HepG2 (cell line): ENCODE measurements around the gene MTREX. TPM values are rescaled to one million over a fixed set of nuclear protein-coding genes. Genes with fewer than 3 reads are reported as not detected.

ENCODE experiments used
- CBX2 ChIP-seq, 2 experiments: fragments of 200-600 bp in 1 of 2; sonication (generic); formaldehyde crosslinking in 1 of 2; IDR thresholded peaks; 2 replicates each; pipeline versions ENCODE4 v1.7.0 to v1.8.1; 2018 to 2022; ENCODE audit warnings: low read depth in 2 of 2, low read length in 1 of 2, mild to moderate bottlenecking in 1 of 2, missing genetic modification reagents in 1 of 2
- DMAP1 ChIP-seq: IDR thresholded peaks from 2 replicates; pipeline ENCODE4 v1.6.1; 2016
- GLI4 ChIP-seq: sonication (generic); formaldehyde crosslinking; IDR thresholded peaks from 2 replicates; pipeline ENCODE4 v1.5.1; 2020; ENCODE audit warnings: missing genetic modification reagents, mild to moderate bottlenecking, moderate library complexity, borderline replicate concordance
- KLF16 ChIP-seq, 2 experiments: sonication (generic) in 1 of 2; formaldehyde crosslinking in 1 of 2; IDR thresholded peaks; 2 replicates each; pipeline versions ENCODE4 v1.6.1 to v1.8.0; 2016 to 2023; ENCODE audit warnings: missing genetic modification reagents in 2 of 2, missing compliant biosample characterization in 1 of 2
- LBX2 ChIP-seq: sonication (generic); formaldehyde crosslinking; IDR thresholded peaks from 2 replicates; pipeline ENCODE4 v1.5.0; 2020; ENCODE audit warnings: missing genetic modification reagents, mild to moderate bottlenecking, borderline replicate concordance
- MED8 ChIP-seq: sonication (generic); formaldehyde crosslinking; IDR thresholded peaks from 2 replicates; pipeline ENCODE4 v1.8.1; 2023; ENCODE audit warnings: mild to moderate bottlenecking, missing genetic modification reagents; ENCODE audit not compliant: insufficient replicate concordance
- NFATC3 ChIP-seq: sonication (generic); formaldehyde crosslinking; IDR thresholded peaks from 2 replicates; pipeline ENCODE4 v1.5.1; 2020; ENCODE audit warnings: mild to moderate bottlenecking, missing genetic modification reagents
- NR1H2 ChIP-seq: sonication (generic); formaldehyde crosslinking; IDR thresholded peaks from 2 replicates; pipeline ENCODE4 v1.8.1; 2022; ENCODE audit warnings: low read depth, missing genetic modification reagents, borderline replicate concordance
- YY1 ChIP-seq: IDR thresholded peaks from 2 replicates; pipeline ENCODE4 v1.6.1; 2011; ENCODE audit warnings: low read length, low read depth, moderate library complexity, mild to moderate bottlenecking; ENCODE audit not compliant: insufficient read depth, insufficient replicate concordance
- ZBTB25 ChIP-seq: IDR thresholded peaks from 2 replicates; pipeline ENCODE4 v1.6.1; 2018; ENCODE audit warnings: missing genetic modification reagents
- ZFYVE20 ChIP-seq: sonication (generic); formaldehyde crosslinking; IDR thresholded peaks from 2 replicates; pipeline ENCODE4 v1.8.0; 2023; ENCODE audit warnings: low read depth, mild to moderate bottlenecking, moderate library complexity, missing genetic modification reagents, borderline replicate concordance
- ZNF326 ChIP-seq: sonication (generic); formaldehyde crosslinking; IDR thresholded peaks from 2 replicates; pipeline ENCODE4 v1.4.0; 2020; ENCODE audit warnings: missing genetic modification reagents, borderline replicate concordance
- ZNF792 ChIP-seq: IDR thresholded peaks from 2 replicates; pipeline ENCODE4 v1.6.1; 2016
- ZSCAN9 ChIP-seq: IDR thresholded peaks from 2 replicates; pipeline ENCODE4 v1.6.1; 2016; ENCODE audit warnings: borderline replicate concordance
- polyA plus RNA-seq, 8 experiments: library from polyadenylated mRNA; depleted of rRNA in 3 of 8; stranded (reverse) in 7 of 8; unstranded in 1 of 8; fragments of >200 nt; fragmentation: Illumina TruSeq in 4 of 8; extraction: Trizol in 4 of 8; gene quantifications; 2 replicates each; pipeline versions ENCODE4 v1.2.1 to v1.2.3, GENCODE V29; 2011 to 2016; ENCODE audit warnings: low read depth in 4 of 8, missing spikeins in 1 of 8, mixed read lengths in 1 of 8; ENCODE audit not compliant: insufficient read depth in 1 of 8
- total RNA-seq, 5 experiments: library from RNA; depleted of rRNA; stranded (reverse); fragments of >200 nt; fragmentation: Illumina TruSeq; extraction: Trizol; gene quantifications; 2 replicates each; pipeline ENCODE4 v1.2.3, GENCODE V29; 2016; ENCODE audit warnings: low read depth in 1 of 5
- TF ChIP-seq, protein P1 (sequence below): sonication (generic); formaldehyde crosslinking; IDR thresholded peaks from 2 replicates; pipeline ENCODE4 v1.4.0; 2020; ENCODE audit warnings: missing genetic modification reagents, mild to moderate bottlenecking, borderline replicate concordance
- TF ChIP-seq, protein P2 (sequence below): sonication (generic); formaldehyde crosslinking; IDR thresholded peaks from 2 replicates; pipeline ENCODE4 v1.4.0; 2020; ENCODE audit warnings: mild to moderate bottlenecking, missing genetic modification reagents, borderline replicate concordance

Gene MTREX
- total and polyA plus RNA-seq, 2 of the 13 experiments (the other 11 are each of a cell fraction or from before 2014, with no cell fraction given) = 16.4 to 91.5 TPM

- TF ChIP-seq ZBTB25 (CRISPR knock-in tag) = 0 out of 2 replicates have a peak, but pooled peaks have one; percentile 43
- 0 out of 2 replicates have a peak, but pooled peaks have one; percentile 71 for TF ChIP-seq ZSCAN9 (CRISPR knock-in tag)
- TF ChIP-seq NR1H2 (CRISPR knock-in tag) = no peak
- 0 out of 2 replicates have a peak, but pooled peaks have one; percentile 76 for TF ChIP-seq DMAP1 (CRISPR knock-in tag)
- TF ChIP-seq LBX2 (CRISPR knock-in tag) = no peak
- TF ChIP-seq ZNF326 = no peak
- TF ChIP-seq CBX2 (IDR thresholded peaks at IDR 0.05; ENCODE audit: low read depth, low read length) = no peak
- TF ChIP-seq CBX2 (CRISPR knock-in tag; IDR thresholded peaks at IDR 0.05; ENCODE audit: low read depth) = no peak
- TF ChIP-seq, protein P1, sequence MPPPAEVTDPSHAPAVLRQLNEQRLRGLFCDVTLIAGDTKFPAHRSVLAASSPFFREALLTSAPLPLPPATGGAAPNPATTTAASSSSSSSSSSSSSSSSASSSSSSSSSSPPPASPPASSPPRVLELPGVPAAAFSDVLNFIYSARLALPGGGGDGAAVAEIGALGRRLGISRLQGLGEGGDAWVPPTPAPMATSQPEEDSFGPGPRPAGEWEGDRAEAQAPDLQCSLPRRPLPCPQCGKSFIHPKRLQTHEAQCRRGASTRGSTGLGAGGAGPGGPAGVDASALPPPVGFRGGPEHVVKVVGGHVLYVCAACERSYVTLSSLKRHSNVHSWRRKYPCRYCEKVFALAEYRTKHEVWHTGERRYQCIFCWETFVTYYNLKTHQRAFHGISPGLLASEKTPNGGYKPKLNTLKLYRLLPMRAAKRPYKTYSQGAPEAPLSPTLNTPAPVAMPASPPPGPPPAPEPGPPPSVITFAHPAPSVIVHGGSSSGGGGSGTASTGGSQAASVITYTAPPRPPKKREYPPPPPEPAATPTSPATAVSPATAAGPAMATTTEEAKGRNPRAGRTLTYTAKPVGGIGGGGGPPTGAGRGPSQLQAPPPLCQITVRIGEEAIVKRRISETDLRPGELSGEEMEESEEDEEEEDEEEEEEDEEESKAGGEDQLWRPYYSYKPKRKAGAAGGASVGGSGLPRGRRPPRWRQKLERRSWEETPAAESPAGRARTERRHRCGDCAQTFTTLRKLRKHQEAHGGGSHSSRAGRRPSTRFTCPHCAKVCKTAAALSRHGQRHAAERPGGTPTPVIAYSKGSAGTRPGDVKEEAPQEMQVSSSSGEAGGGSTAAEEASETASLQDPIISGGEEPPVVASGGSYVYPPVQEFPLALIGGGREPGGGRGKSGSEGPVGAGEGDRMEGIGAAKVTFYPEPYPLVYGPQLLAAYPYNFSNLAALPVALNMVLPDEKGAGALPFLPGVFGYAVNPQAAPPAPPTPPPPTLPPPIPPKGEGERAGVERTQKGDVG (CRISPR knock-in tag) = 0 out of 2 replicates have a peak, but pooled peaks have one; percentile 38
- peak; percentile 48; the same call in 1 of the 2 replicates for TF ChIP-seq ZNF792
- 0 out of 2 replicates have a peak, but pooled peaks have one; percentile 24 for TF ChIP-seq GLI4
- 0 out of 2 replicates have a peak, but pooled peaks have one; percentile 33 for TF ChIP-seq NFATC3 (CRISPR knock-in tag)
- TF ChIP-seq ZFYVE20 (CRISPR knock-in tag) = no peak
- peak; percentile 95 for TF ChIP-seq YY1
- peak in 1 of 2 experiments; percentile 29; a peak in 1 of 4 replicates for TF ChIP-seq KLF16 (CRISPR knock-in tag; IDR thresholded peaks at IDR 0.05)
- TF ChIP-seq, protein P2, sequence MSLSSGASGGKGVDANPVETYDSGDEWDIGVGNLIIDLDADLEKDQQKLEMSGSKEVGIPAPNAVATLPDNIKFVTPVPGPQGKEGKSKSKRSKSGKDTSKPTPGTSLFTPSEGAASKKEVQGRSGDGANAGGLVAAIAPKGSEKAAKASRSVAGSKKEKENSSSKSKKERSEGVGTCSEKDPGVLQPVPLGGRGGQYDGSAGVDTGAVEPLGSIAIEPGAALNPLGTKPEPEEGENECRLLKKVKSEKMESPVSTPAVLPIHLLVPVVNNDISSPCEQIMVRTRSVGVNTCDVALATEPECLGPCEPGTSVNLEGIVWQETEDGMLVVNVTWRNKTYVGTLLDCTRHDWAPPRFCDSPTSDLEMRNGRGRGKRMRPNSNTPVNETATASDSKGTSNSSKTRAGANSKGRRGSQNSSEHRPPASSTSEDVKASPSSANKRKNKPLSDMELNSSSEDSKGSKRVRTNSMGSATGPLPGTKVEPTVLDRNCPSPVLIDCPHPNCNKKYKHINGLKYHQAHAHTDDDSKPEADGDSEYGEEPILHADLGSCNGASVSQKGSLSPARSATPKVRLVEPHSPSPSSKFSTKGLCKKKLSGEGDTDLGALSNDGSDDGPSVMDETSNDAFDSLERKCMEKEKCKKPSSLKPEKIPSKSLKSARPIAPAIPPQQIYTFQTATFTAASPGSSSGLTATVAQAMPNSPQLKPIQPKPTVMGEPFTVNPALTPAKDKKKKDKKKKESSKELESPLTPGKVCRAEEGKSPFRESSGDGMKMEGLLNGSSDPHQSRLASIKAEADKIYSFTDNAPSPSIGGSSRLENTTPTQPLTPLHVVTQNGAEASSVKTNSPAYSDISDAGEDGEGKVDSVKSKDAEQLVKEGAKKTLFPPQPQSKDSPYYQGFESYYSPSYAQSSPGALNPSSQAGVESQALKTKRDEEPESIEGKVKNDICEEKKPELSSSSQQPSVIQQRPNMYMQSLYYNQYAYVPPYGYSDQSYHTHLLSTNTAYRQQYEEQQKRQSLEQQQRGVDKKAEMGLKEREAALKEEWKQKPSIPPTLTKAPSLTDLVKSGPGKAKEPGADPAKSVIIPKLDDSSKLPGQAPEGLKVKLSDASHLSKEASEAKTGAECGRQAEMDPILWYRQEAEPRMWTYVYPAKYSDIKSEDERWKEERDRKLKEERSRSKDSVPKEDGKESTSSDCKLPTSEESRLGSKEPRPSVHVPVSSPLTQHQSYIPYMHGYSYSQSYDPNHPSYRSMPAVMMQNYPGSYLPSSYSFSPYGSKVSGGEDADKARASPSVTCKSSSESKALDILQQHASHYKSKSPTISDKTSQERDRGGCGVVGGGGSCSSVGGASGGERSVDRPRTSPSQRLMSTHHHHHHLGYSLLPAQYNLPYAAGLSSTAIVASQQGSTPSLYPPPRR = 0 out of 2 replicates have a peak, but pooled peaks have one; percentile 15
- peak; percentile 18 for TF ChIP-seq MED8
Measured at GRCh38 chr5:55307383-55308253, at the start of gene MTREX, which contains the start of gene DHX29 (continued).
